Fibroblast of villous mesenchyme (primary cell): ENCODE results near the gene RSRP1. TPM values are rescaled to one million over a fixed set of nuclear protein-coding genes. Genes with fewer than 3 reads are reported as not detected.
A peak's percentile ranks its signal among the peaks of the same experiment; 100 is the strongest.
"Not testable (repeated sequence)": the region's sequence is repeated elsewhere in the genome, so short reads cannot be mapped to it uniquely, and the experiment has no call there.

Experiments
- DNase-seq: peaks from one replicate; pipeline ENCODE4 v3.0.0-alpha.2; 2010; ENCODE audit warnings: low read depth
- H3K4me3 ChIP-seq: 2 replicates; pipeline ENCODE4 v1.5.1; 2011; ENCODE audit warnings: low read depth, mild to moderate bottlenecking, low read length
- CTCF ChIP-seq: IDR thresholded peaks from 2 replicates; pipeline ENCODE4 v1.5.1; 2012; ENCODE audit warnings: low read depth, mild to moderate bottlenecking, low read length; ENCODE audit not compliant: insufficient read depth
- total RNA-seq: library from RNA; depleted of rRNA; stranded (reverse); fragments of >200 nt; gene quantifications from 2 replicates; pipeline ENCODE4 v1.2.3, GENCODE V29; 2012

RSRP1 gene
- total RNA-seq, 1 donor = 160 TPM

GRCh38 chr1:25267288-25268142, 20.3 kb upstream of the RSRP1 start:
- DNase-seq = peak; percentile 62
- H3K4me3 ChIP-seq = peak overlapping the region; percentile 62

GRCh38 chr1:25266554-25267287, 19.5 kb upstream of the RSRP1 start:
- not testable (repeated sequence) for DNase-seq
- H3K4me3 ChIP-seq = peak overlapping the region; percentile 60

- H3K4me3 ChIP-seq, DNase-seq: not testable (repeated sequence)
Observed at GRCh38 chr1:25260336-25260735, 13.1 kb upstream of the RSRP1 start.

DNA sequence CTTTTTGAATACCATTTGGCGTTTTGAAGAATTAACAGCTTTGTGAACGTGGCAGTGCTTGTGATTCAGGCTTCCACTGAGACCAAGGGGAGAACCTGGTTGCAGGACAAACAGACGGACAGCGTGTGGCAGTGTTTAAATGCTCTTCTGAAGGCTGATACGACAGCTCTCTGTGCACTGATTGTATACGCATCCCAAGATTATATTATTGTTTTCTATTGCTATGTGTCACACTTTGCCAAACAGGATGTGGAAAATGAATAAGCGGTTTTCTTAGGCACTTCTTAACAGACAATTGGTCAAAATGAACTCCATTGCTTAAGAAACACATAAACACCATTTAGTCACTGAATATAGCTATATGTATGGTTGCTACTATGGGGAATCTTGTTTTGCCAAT, 12.6 kb upstream of the RSRP1 start:
- peak; percentile 53 for DNase-seq
- H3K4me3 ChIP-seq = not testable (repeated sequence)

DNA sequence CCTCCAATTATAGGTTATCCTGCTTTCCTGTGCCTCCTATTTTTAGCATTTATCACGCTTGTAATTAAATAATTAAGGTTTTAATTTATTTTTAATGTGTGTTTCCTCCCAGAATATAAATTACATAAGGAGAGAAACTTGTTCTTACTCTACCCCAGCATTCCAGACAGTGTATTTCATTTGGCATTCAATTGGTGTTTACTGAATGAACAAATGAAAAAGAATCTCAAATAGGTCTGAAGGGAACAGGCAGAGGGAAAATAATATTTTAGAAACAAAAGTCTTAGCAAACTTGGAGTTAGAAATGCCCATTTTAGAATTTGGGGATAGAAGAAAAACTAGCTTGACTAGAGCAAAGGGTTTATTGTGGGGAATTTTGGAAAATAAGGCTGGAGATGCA, 9.9 kb upstream of the RSRP1 start:
- no peak for DNase-seq
- H3K4me3 ChIP-seq = no peak overlapping the region
- no peak for TF ChIP-seq CTCF

More for the DNA sequence above, 12.6 kb upstream of the RSRP1 start:
- peak; percentile 15 for TF ChIP-seq CTCF

DNA sequence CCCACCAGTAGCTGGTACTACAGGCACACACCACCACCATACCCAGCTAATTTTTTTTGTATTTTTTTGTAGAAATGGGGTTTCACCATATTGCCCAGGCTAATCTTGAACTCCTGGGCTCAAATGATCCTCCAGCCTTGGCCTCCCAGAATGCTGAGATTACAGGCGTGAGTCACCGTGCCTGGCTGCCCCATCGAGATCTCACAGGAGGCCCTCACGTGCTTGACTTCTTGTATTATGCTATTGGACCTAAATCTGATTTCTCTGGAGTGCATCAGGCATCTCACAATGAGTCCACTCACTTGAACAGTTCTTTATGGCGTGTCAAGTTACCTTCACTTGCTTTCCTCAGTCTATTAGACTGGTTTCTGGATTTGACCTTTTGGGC, 9.3 kb upstream of the RSRP1 start:
- no peak for DNase-seq
- no peak for TF ChIP-seq CTCF
- no peak overlapping the region for H3K4me3 ChIP-seq

DNA sequence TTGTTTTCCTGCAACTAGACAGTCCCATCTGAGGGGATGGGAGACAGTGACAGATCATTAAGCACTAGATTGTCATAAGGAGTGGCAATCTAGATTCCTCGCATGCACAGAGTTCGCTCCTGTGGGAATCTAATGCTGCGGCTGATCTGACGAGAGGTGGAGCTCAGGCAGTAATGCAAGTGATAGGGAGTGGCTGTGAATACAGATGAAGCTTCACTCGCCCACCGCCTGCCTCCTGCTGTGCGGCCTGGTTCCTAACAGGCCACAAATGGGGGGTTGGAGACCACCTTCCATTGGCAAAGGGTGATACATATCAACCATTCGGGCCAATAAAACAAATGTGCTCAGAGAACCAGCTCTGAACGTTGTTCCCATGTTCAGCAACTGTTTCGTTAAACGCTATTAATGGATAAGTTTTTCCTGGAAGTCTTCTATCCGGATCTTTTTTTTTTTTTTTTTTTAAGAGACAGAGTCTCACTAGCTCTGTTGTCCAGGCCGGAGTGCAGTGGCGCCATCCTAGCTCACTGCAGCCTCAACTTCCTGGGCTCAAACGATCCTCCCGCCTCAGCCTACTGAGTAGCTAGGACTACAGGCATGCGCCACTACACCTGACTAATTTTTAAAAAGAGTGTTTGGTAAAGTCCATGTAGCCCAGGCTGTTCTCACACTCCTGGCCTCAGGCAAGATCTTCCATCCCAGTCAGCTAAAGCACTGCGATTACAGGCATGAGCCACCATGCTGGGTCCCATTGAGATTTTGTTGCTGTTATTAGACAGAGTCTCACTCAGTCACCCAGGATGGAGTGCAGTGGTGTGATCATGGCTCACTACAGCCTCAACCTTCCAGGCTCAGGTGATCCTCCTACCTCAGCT, 8.7 kb upstream of the RSRP1 start:
- no peak overlapping the region for H3K4me3 ChIP-seq
- DNase-seq = no peak
- no peak for TF ChIP-seq CTCF

- DNase-seq = peak; percentile 88
- TF ChIP-seq CTCF = no peak
- H3K4me3 ChIP-seq = no peak overlapping the region
Observed at GRCh38 chr1:25253911-25254310, 6.7 kb upstream of the RSRP1 start.
